GM19023 (cell line): Measurements from ENCODE around the gene NLRP3.
"Not testable (repeated sequence)": the region's sequence is repeated elsewhere in the genome, so short reads cannot be mapped to it uniquely, and the experiment has no call there.

Source experiments
- ATAC-seq: cut with Tn5 transposase; IDR thresholded peaks from one replicate; pipeline ENCODE4 v1.9.1; 2021; ENCODE audit warnings: mild to moderate bottlenecking, moderate library complexity; ENCODE audit not compliant: unreplicated experiment

NLRP3 gene

GRCh38 chr1:247390116-247390791, 25.7 kb upstream of the NLRP3 start:
- ATAC-seq, result peak; percentile 100

GRCh38 chr1:247390996-247391395, 25.0 kb upstream of the NLRP3 start:
- no peak for ATAC-seq

- no peak for ATAC-seq
These were observed 23.9 kb upstream of the NLRP3 start for GRCh38 chr1:247392088-247392487.

GRCh38 chr1:247395075-247395474, 20.9 kb upstream of the NLRP3 start:
- ATAC-seq, result not testable (repeated sequence)

- ATAC-seq, result no peak
These were observed 15.3 kb upstream of the NLRP3 start for GRCh38 chr1:247400685-247401084.

- ATAC-seq, result no peak
These were observed 14.5 kb upstream of the NLRP3 start for GRCh38 chr1:247401310-247402119.

- ATAC-seq, result no peak
These were observed 13.8 kb upstream of the NLRP3 start for GRCh38 chr1:247402120-247402675.

- ATAC-seq, result no peak
These were observed 9.8 kb upstream of the NLRP3 start for GRCh38 chr1:247406014-247406656.

- peak; percentile 62 for ATAC-seq
These were observed 8.8 kb upstream of the NLRP3 start for GRCh38 chr1:247407180-247407616.

- no peak for ATAC-seq
These were observed 7.9 kb upstream of the NLRP3 start for GRCh38 chr1:247408100-247408499.

- ATAC-seq, result peak; percentile 86
These were observed 6.0 kb upstream of the NLRP3 start for GRCh38 chr1:247409869-247410544.

GRCh38 chr1:247411621-247412327, 4.2 kb upstream of the NLRP3 start:
- ATAC-seq, result no peak

GRCh38 chr1:247417831-247418230, 1.9 kb downstream of the NLRP3 start:
- ATAC-seq, result no peak

GRCh38 chr1:247419336-247419735, 3.4 kb downstream of the NLRP3 start:
- ATAC-seq, result no peak

- no peak for ATAC-seq
These were observed 5.1 kb downstream of the NLRP3 start for GRCh38 chr1:247421074-247421473.

GRCh38 chr1:247429496-247429895, 13.5 kb downstream of the NLRP3 start:
- ATAC-seq, result no peak

- no peak for ATAC-seq
These were observed 14.5 kb downstream of the NLRP3 start for GRCh38 chr1:247430434-247430833.

GRCh38 chr1:247431643-247432042, 15.7 kb downstream of the NLRP3 start:
- ATAC-seq, result no peak

GRCh38 chr1:247434005-247434404, 18.0 kb downstream of the NLRP3 start:
- no peak for ATAC-seq

- ATAC-seq, result no peak
These were observed 19.2 kb downstream of the NLRP3 start for GRCh38 chr1:247435030-247435758.
